COLO668 (cell line): ENCODE results near the gene PRKRA.
"Not testable (repeated sequence)": the region's sequence is repeated elsewhere in the genome, so short reads cannot be mapped to it uniquely, and the experiment has no call there.

ENCODE experiments used
- DNase-seq: peaks from one replicate; lab custom pipeline; 2025; ENCODE audit not compliant: unreplicated experiment; lab: John Stamatoyannopoulos, UW

Gene PRKRA

DNA sequence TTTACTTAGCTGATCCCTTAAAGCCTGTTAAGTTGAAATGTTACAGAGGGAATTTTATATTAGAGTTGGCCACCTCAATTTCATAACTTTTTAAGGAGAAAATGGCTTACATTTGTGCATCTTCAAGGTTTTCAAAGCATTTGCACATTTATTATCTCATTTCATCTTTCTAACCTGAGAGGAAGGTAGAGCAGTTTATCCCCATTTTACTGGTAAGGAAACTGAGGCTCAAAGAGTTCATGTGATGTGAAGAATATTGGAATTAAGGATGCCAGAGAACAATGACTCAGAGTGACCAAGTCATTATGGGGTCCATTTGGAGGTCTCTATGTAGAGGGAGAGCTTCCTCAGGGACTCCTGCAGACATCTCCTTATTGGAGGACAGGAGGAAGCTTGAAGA, 35.0 kb downstream of the PRKRA start:
- no peak for DNase-seq

DNA sequence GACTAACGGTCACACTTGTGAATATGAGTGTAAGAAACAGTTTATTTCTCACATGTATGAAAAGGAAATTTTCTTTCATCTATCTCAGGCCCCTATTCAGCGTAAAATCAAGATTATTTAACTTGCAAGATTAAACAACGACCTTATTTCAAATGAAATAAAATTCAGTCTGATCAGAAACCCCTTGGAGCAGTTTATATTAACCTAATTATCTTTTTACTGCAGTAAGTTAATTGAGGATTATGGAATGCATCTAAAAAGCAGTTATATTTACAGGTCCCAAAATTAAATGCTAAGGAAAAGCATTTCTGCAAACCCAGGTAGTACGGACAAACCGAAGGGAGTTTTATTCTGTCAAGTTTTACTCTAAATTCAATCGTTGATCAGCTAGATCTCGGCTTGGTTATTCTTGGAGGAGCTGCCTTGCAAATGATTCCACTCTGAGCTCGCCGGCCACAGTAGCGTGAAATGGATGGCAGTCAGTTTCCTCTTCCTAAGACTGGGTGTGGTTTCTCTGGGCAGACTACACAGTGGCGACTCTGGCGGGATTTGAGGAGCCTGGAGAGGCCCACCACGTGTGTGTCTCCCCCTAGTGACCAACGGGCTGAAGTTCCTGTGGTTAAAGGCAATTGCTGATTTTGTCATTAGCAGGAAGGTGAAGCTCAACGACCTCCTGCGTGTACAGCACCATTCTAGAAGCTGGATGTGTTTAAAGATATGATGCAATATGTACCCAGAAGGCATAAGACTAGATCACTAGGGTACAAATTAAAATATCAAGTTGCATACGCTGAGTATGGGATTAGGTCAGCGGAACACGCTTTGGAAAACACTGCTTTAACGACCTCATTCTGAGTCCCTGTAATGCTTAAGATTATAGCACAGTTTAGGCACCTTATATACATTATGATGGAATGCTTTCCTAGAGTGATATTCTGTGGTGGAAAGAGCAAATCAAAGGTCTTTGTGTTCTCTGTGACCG, 36.4 kb downstream of the PRKRA start:
- DNase-seq: peak; percentile 92

DNA sequence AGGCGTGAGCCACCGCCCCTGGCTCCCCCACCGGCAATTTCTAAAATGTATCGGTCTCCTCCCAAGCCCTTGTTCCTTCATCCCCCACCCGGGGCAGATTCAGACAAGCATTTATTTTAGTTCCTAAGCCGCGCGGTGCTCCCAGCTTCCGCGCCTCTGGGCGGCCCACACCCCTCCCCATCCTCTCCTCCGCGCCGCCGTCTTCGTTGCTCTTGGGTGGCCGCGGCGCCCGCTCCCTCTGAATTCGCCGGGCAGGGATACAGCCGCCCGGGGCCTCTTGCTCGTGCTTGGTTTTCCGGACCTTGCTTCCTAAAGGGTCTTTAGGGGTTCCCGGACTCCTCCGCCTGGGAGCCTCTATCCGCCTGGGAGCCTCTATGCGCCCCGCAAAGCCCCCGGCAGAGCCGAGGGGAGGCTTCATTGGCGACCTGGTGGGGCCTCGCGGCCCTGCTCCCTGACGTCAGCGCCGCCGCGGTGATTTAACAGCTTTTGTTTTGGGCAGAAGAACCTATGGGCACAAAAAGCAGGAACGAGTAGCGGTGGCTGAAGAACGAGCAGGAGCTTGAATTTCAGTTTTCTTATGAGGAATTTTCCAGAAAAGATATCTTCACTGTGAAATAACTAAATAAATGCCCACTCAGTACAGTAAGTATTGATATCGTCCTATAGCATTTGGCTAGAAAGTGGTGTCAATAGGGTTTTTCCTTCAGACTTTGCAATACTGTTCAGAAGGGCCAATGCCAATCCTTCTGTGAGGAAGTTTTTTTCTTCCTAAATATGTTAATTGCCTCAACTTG, 37.3 kb downstream of the PRKRA start:
- DNase-seq: peak; percentile 89

DNA sequence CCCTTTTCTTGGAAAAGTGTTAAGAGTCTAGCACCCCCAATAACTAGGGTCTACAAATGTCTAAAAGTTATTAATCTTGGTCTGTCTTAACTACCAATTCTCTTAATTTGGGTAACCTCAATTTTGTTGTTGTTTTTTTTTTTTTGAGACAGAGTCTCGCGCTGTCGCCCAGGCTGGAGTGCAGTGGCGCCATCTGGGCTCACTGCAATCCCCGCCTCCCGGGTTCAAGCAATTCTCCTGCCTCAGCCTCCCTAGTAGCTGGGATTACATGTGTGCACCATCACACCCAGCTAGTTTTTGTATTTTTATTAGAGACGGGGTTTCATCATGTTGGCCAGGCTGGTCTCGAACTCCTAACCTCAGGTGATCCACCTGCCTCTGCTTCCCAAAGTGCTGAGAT, 38.5 kb downstream of the PRKRA start:
- DNase-seq: not testable (repeated sequence)

DNA sequence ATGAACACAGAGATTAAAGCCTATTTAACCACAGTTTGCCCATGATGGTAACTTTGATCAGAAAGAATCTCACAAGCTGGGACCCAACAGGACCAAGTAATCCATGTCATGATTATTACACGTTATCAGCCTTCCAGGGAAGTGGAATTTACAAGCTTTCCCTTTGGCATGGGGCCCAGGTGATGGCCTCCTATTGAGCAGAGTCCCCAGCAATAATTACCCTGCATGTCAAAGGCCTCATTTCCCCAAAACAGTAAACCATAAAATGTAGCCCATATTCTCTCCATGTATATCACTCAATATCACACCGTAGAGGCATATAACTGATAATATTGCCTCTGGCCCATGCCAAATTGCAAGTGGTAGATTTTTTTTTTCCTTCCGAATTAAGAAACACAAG, 38.9 kb downstream of the PRKRA start:
- peak; percentile 8 for DNase-seq

DNA sequence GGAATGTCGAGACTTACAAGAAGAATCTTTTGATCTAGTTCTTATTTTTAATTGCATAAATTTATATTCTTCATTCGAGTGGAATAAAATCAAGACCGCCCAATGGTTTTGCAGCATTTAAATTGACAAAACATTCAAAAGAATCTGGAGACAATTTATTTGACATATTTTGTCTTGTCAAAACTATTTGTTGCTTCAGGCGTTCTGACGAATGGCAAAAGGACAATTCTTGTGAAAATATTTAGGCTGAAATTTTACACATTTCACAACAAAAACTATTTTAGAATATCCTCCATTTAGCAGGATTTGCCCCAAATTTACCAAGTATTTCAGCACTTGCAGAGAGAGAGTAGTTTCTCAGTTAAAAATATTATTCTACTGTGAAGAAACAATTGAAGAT, 41.7 kb downstream of the PRKRA start:
- no peak for DNase-seq

DNA sequence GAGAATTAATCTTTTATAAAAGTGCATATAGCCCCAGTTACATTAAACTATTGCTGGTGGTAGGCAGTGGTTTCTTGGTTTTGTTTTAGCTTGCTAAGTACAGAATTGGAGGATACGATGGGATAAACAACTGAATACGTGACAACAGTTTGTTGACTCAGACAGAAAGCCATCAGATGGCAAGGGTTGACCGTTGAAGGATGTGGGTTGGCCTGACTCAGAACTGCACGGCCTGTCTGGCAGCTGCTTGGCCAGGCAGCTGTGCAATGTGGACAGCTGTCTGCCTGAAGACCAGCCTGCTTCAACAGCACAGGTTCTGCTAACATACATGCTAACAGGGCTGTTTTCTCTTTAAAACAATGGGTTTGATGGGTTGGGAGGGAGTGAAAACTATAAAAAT, 46.6 kb downstream of the PRKRA start:
- DNase-seq: peak; percentile 79

DNA sequence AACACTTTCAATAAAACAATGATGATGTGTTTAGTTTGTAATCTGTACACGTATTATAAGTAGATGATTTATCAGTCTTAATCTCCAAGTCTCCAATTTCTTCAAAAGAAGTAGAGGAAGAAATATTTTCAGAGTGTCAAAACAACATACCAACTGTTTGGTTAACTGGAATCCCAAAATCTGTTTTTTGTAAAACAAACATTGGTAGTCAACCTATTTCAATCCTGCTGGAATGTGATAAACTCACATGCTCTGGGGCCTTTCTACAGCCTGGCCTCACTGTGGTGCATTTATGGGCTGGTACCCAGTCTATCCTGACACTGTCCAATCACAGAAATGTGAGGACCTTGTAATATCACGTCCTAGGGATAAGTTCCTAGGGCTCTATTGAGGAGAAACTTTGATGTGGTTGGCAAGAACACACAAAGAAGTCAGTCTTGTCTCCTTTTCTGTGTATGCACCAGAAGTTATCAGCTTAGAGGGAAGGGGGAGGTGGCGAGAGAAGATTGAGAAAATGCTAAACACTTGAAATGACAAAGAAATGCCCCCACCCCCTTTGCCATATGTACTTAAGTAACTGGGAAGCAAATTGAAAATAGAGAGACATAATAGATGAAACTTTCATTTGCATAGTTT, 47.2 kb downstream of the PRKRA start:
- no peak for DNase-seq

DNA sequence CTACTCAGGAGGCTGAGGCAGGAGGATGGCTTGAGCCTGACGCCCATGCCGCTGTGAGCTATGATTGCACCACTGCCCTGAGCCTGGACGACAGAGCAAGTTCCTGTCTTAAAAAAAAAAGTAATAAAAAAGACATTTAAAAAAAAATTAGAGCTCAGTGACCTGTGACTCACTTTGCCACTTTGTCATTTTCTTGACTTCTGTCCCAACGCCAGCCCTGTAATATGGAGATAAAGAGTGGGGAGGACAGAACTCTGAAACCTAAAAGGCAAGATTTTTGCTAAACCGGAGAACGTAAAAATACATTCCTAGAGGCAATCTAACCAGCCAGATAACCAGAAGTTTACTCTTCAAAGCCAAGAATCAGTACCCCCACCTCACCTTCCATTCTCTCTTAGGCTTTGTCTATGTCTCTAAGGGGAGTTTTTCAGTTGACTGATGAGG, 49.0 kb downstream of the PRKRA start:
- no peak for DNase-seq

DNA sequence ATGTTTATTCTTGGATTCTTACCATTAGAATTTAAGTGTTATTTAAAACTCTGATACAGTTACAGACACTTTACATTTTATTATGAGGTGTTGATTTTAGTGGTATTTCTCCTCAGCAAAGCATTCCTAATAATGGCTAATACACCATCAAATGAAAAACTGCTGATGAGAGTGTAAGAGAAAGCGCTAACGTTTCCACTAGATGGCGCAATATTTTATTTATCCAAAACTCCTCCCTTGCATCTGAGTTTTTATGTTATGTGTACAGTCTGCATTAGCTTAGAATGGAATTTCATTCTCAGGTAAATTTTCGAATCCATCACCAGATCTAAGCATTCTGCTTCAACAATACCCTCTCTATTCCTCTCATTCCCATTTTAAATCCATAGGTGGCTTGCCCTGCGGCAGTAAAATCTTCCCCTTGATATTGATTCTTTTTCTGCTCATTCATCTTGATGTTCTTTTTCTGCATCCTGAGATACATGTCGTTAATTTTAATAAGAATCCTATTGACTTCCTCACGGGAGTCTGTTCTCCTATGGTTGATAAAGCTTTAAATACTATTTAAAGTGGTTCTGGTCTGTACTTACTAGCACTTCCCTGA, 53.9 kb downstream of the PRKRA start:
- no peak for DNase-seq

DNA sequence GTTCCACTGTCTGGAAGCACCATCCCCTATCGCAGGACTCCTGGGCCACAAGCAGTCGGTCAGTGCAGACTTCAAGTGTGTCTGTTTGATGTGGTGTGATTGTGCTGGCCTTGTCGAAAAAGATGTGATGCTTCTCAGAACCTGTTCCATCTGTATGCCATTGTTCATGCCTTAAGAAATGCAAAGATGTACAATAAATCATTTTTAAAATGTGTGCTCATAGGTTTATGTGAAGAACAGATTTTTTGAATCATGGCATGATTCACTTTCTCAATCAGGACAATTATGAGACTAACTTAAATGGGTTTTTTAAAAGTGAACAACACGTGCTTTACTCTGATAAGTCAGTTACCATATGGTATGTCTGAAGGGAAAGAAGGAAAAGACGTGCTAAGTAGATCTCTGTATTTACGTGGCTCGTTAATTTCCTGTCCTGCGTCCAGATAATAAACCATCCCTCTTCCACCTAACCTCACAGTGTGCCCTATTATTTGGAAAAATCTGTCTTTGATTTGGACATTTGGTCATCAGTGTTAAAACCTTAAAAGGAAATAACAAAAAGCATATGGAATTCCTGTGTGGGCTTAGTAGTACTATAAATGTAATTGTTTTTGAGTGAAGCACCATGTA, 54.9 kb downstream of the PRKRA start:
- no peak for DNase-seq

DNA sequence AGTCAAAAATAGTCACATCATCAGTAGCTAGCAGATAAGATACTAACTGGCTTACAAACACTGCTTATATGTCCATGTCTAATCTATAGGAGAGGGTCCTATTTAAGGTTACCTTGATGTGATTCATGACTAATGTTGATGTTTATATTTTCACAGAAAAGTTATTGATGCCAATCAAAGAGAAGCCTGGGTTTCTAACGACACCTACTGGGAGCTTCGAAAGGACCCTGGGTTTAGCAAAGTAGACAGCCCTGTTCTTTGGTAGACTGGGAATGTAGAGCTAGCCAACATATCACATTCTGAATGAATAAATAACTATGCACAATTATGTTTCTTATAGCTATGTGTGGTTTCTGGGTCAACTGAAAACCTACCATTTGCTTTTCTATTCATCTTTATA, 55.7 kb downstream of the PRKRA start:
- DNase-seq: no peak

DNA sequence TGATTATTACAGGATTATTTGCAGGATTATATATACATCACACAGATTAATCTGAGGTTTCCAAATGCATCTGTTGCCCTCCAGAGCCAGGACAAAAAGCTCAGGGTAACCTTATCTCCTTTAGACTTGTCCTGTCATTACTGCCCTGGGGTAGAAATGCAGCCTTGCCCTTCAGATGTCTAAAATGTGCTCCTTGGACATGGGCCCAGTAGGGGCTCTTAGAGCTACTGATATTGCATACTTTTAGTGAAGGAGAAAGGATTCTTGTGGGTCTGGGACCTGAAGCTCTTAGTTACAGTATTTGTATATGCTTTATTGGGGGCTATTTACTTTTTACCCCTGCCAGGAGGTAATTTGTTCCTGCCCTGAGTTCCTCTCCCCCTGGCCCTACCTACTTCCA, 56.1 kb downstream of the PRKRA start:
- DNase-seq: no peak

DNA sequence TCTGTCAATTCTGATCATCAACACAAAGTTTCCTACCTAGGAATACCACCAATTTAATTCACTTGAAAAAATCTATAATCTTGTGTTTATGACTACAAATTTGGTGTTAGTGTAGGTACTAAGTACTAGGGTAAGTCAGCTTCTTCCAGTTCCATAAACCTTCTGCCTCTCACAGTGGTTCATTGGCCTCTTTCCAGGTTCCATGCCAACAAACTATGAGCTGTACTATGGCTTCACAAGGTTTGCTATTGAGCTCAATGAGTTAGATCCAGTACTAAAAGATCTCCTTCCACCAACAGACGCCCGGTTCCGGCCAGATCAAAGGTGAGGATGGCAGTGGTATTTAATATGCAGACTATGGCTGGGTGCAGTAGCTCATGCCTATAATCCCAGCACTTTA, 58.8 kb downstream of the PRKRA start:
- no peak for DNase-seq

DNA sequence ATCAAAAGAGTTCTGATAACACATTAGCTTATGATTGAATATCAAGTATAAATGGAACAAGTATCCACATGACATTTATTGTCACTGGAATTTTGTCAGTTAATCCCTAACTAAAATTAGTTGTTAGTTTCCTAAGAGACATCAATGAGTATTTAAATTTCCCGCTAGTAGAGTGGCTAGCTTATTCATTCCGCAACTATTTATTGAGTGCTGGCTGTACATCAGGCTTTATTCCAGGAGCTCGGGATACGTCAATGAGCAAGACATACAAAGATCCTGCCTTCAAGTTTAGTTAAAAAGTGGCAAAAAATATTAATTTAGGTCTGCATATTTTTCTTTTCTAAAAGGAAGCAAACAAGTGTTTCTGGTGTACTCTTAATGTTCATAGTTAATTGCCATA, 59.3 kb downstream of the PRKRA start:
- DNase-seq: no peak

DNA sequence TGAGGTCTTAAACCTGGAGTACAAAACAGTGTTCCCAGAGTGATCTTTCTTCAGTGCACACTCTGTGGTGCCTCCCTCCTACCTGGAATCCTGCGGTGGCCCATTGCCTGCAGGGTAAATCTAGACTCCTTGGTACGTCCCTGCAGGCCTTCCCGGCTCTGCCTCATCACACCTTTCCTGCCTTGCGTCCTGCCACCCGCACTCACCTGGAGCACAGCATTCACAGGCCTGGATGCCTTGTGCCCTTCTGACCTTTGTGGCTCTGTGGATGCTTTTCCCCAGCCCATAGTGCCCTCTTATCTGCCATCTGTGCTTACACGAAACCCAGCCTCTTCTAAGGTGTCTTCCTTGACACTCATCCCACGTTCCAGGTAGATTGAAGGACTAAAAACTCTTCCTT, 62.7 kb downstream of the PRKRA start:
- DNase-seq: no peak

DNA sequence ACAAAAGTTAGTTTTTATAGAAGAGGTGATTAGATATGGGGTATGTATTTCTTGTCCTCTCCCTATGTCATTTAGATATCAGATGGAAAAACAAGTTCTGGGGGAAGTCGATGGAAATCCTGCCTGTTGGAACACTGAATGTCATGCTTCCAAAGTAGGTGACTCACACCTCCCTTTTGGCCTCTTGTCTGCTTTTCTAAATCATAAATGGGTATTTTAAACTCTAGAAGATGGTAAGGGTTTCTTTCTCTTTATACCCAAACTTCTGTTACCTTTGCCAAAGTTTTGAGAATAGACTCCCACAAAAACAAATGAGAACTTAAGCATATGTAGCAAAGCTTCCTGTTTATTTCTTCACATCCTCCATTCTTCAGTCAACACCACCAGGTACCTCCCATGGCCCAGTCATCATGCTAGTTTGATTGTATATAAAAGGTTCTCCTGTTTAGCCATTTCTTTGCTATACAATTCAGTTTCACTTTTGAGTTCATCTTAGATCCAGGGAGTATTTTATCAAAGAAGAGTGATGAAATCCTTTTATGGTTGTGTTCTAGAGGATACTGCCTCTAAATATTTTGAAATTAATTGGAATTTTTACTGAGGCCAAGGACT, 63.9 kb downstream of the PRKRA start:
- DNase-seq: no peak

DNA sequence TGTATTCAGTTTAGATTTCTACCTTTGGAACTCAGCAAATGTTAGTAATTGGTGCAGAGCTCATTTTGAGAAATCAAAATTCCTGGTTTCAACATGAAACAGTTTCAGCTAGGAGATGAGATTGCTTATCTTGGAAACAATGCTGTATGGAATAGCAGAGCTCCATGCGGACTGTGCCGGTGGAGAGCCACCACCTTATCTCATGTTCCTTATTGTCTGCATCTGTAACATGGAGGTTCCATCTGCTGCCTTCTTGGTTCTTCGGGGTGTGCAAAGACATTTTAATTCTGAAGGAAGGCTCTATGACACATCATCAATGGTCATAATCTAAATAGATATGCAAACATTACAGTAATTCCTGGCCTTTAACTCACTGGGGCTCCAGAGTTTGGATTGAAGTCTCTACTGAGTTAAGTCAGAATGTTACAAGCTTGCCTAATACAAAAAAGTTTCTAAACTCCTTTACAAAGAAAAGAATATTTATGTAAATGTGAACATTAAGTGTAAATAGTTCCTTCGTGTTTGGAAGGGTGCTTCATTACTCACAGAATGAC, 65.3 kb downstream of the PRKRA start:
- DNase-seq: no peak

DNA sequence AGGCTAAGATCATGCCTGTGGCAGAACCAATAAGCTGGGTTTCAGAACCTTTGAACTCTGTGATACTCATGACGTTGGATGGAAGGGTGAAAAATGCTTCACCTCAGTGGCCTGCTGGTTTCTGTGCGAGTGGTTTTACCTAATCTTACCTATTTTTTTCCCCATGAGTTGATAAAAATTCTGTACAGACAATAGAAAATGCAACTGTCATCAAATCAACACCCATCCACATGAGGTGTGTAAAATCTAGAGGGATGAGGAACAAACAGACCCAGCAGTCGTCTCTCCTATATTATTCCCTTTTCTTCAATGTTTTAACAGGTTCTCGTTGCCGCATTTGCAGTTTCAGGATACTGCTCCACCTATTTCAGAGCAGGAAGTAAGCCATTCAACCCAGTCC, 67.3 kb downstream of the PRKRA start:
- DNase-seq: no peak
